K562 (cell line): Measurements from ENCODE around the gene GPX6. TPM values are rescaled to one million over a fixed set of nuclear protein-coding genes. Genes with fewer than 3 reads are reported as not detected.

Experiments
- BRF1 ChIP-seq: IDR thresholded peaks from 3 replicates; pipeline ENCODE4 v1.6.1; 2011; ENCODE audit warnings: borderline replicate concordance, mild to moderate bottlenecking; ENCODE audit not compliant: insufficient read length; ENCODE audit errors: extremely low read depth
- CEBPG ChIP-seq, 3 experiments: fragments of 200-800 bp in 1 of 3; sonication (Bioruptor generic) in 1 of 3; sonication (generic) in 1 of 3; formaldehyde crosslinking in 1 of 3; IDR thresholded peaks in 2 of 3; conservative IDR thresholded peaks in 1 of 3; 2 replicates each; pipeline versions ENCODE4 v1.6.1 to v1.8.0; 2016 to 2022; ENCODE audit warnings: missing compliant biosample characterization in 2 of 3, missing genetic modification characterization in 2 of 3, mild to moderate bottlenecking in 1 of 3, missing genetic modification reagents in 1 of 3
- CREB1 ChIP-seq, 2 experiments: sonication (generic) in 1 of 2; formaldehyde crosslinking in 1 of 2; IDR thresholded peaks; 2 replicates each; pipeline versions ENCODE4 v1.6.1 to v1.8.0; 2012 to 2022; ENCODE audit warnings: inconsistent platforms in 1 of 2, mild to moderate bottlenecking in 1 of 2, missing genetic modification reagents in 1 of 2, moderate library complexity in 1 of 2
- CREM ChIP-seq: IDR thresholded peaks from 2 replicates; pipeline ENCODE4 v1.6.1; 2014; ENCODE audit warnings: antibody characterized with exemption, low read depth
- CTBP1 ChIP-seq: fragments of 450-650 bp; IDR thresholded peaks from 2 replicates; pipeline ENCODE4 v1.6.1; 2016; ENCODE audit warnings: borderline replicate concordance
- GTF2E2 ChIP-seq: fragments of 200-800 bp; sonication (Bioruptor generic); IDR thresholded peaks from 2 replicates; pipeline ENCODE4 v1.6.1; 2016; ENCODE audit warnings: missing genetic modification characterization, missing compliant biosample characterization
- HDAC1 ChIP-seq, 2 experiments: fragments of 450-650 bp; IDR thresholded peaks; 2 replicates each; pipeline ENCODE4 v1.6.1; 2016 to 2017; ENCODE audit warnings: inconsistent platforms in 1 of 2, mild to moderate bottlenecking in 1 of 2, moderate library complexity in 1 of 2
- NFE2 ChIP-seq: IDR thresholded peaks from 2 replicates; pipeline ENCODE4 v1.6.1; 2014; ENCODE audit warnings: antibody characterized with exemption, low read depth
- OTX1 ChIP-seq: fragments of 450-650 bp; formaldehyde crosslinking; IDR thresholded peaks from 2 replicates; pipeline ENCODE4 v1.4.0; 2022; ENCODE audit warnings: mild to moderate bottlenecking
- PBX2 ChIP-seq, 2 experiments: IDR thresholded peaks in 1 of 2; conservative IDR thresholded peaks in 1 of 2; 2 replicates each; pipeline ENCODE4 v1.6.1; 2016; ENCODE audit warnings: low read depth in 2 of 2, mild to moderate bottlenecking in 1 of 2, missing compliant biosample characterization in 1 of 2, missing genetic modification characterization in 1 of 2, moderate library complexity in 1 of 2
- REST ChIP-seq, 2 experiments: fragments of 450-650 bp; formaldehyde crosslinking in 1 of 2; IDR thresholded peaks; 2 replicates each; pipeline versions ENCODE4 v1.4.0 to v1.6.1; 2014 to 2020; ENCODE audit warnings: mild to moderate bottlenecking in 2 of 2, borderline replicate concordance in 1 of 2, low read depth in 1 of 2
- SMARCE1 ChIP-seq: fragments of 450-650 bp; IDR thresholded peaks from 2 replicates; pipeline ENCODE4 v1.7.1; 2016; ENCODE audit warnings: mild to moderate bottlenecking
- SPI1 ChIP-seq: IDR thresholded peaks from 2 replicates; pipeline ENCODE4 v1.6.1; 2011; ENCODE audit warnings: low read depth, low read length, control low read depth, borderline replicate concordance
- ZEB2 ChIP-seq: fragments of 450-650 bp; IDR thresholded peaks from 2 replicates; pipeline ENCODE4 v1.6.1; 2016
- ZNF655 ChIP-seq: fragments of 250-450 bp; sonication (Bioruptor Pico); IDR thresholded peaks from 2 replicates; pipeline ENCODE4 v1.5.0; 2021
- polyA plus RNA-seq, 8 experiments: library from polyadenylated mRNA; depleted of rRNA in 4 of 8; stranded (reverse) in 5 of 8; unstranded in 3 of 8; fragments of >200 nt; fragmentation: Nextera tagmentation in 2 of 8; fragmentation: Illumina TruSeq in 1 of 8; extraction: Ambion mirVana in 2 of 8; extraction: Trizol in 1 of 8; gene quantifications; 2 replicates each; pipeline versions ENCODE4 v1.2.1 to v1.2.3, GENCODE V29; 2011 to 2014; ENCODE audit warnings: inconsistent platforms in 1 of 8, missing spikeins in 1 of 8
- total RNA-seq, 7 experiments: library from RNA; depleted of rRNA in 6 of 7; stranded (reverse); fragments of >200 nt in 6 of 7; fragmentation: Illumina TruSeq in 2 of 7; extraction: Trizol in 2 of 7; gene quantifications; 2 replicates each; pipeline versions ENCODE4 v1.2.1 to v1.2.3, GENCODE V29; 2011 to 2021; ENCODE audit warnings: low replicate concordance in 1 of 7

Gene GPX6
- total and polyA plus RNA-seq, 9 of the 15 experiments (the other 6 are each of a cell fraction or from before 2014, with no cell fraction given) = not detected

GRCh38 chr6:28462401-28462800 is 53.2 kb downstream of the GPX6 start (continued):
- TF ChIP-seq PBX2 (CRISPR knock-in tag; IDR thresholded peaks at IDR 0.05; ENCODE audit: low read depth) (no peak), PBX2 (tag; conservative IDR thresholded peaks at IDR 0.05; ENCODE audit: low read depth) (peak; percentile 43), CEBPG (CRISPR knock-in tag; IDR thresholded peaks at IDR 0.05) (no peak), CEBPG (tag; conservative IDR thresholded peaks at IDR 0.05 in 1 of 2, IDR thresholded peaks at IDR 0.05 in 1 of 2) (peak; percentile 50 to 75), REST (IDR thresholded peaks at IDR 0.05; ENCODE audit: borderline replicate concordance) (peak; percentile 94), REST (CRISPR knock-in tag; IDR thresholded peaks at IDR 0.05; ENCODE audit: low read depth) (no peak), CREB1 (IDR thresholded peaks at IDR 0.05) (no peak), CREB1 (CRISPR knock-in tag; IDR thresholded peaks at IDR 0.05) (no peak), ZEB2 (0 out of 2 replicates have a peak, but pooled peaks have one; percentile 31), HDAC1 (IDR thresholded peaks at IDR 0.05) (peak in 1 of 2 experiments; percentile 38; a peak in 2 of 4 replicates), SPI1 (peak; percentile 90; the same call in 1 of the 2 replicates), SMARCE1 (peak; percentile 33; the same call in 1 of the 2 replicates), ZNF655 (CRISPR knock-in tag) (no peak), OTX1 (CRISPR knock-in tag) (peak; percentile 53; the same call in 1 of the 2 replicates), CREM (peak; percentile 58), GTF2E2 (no peak), CTBP1 (peak; percentile 58; the same call in 1 of the 2 replicates), NFE2 (0 out of 2 replicates have a peak, but pooled peaks have one; percentile 36), BRF1 (no peak)
